ENCODE results near the gene HOXA3. TPM values are rescaled to one million over a fixed set of nuclear protein-coding genes. Genes with fewer than 3 reads are reported as not detected.

The HOXA3 gene
- total RNA-seq, 4 donors from 2014 or later: 6.4 to 22.6 (median 10.3) TPM

DNA sequence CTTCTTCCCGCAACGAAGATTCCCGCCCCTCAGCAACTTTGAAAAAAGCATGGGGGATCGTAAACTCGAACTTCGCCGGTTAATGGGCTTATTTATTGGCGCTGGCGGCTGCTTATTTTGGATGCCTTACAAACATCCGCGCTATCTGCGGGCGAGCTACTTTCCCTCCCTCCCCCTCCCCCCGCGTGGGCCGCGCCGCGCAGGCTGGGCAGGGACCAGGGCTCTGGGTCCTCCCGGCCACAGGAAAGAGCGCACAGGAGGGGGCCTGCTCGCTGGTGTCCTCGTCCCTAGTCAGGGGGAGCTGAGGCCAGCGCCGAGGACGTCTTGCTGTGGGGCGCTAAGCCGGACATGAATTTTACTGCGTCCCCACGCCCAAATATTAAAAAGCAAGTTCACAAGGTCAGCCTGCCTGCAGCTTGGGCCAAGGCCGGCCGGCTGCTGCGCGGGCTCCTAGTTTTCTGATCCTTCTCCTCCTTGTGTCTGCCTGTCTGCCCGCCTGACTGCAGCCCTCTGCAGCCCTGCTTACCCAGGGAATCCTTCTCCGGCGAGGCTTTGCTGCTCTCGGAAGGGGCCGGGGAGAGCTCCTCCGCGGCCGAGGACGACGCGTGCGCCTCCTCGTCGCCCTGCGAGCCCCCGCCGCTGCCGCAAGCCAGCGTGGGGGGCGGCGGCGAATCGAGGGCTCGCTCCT is 20.6 kb upstream of the HOXA3 start:
- H3K36me3 ChIP-seq: no peaks in the 10 kb centered on the region
- ATAC-seq: no peak
- 0 to 5% methylated on average over 1 to 8 of the region's 58 CpGs for WGBS, 2 donors (ENCODE audit: low coverage in 1 of 2)
- peaks cover 100% of the 10 kb centered on the region for H3K27me3 ChIP-seq
- H3K4me1 ChIP-seq: peaks cover 0 to 37% (median 24%) of the 10 kb centered on the region in 3 donors
- peak overlapping the region; percentile 1 to 52 for H3K4me3 ChIP-seq
- H3K9me3 ChIP-seq: no peaks in the 10 kb centered on the region
- no peak for TF ChIP-seq POLR2A (IDR thresholded peaks at IDR 0.05)
- TF ChIP-seq POLR2AphosphoS5 (IDR thresholded peaks at IDR 0.05): no peak
- TF ChIP-seq EP300 (IDR thresholded peaks at IDR 0.05): no peak
- TF ChIP-seq, protein P1, sequence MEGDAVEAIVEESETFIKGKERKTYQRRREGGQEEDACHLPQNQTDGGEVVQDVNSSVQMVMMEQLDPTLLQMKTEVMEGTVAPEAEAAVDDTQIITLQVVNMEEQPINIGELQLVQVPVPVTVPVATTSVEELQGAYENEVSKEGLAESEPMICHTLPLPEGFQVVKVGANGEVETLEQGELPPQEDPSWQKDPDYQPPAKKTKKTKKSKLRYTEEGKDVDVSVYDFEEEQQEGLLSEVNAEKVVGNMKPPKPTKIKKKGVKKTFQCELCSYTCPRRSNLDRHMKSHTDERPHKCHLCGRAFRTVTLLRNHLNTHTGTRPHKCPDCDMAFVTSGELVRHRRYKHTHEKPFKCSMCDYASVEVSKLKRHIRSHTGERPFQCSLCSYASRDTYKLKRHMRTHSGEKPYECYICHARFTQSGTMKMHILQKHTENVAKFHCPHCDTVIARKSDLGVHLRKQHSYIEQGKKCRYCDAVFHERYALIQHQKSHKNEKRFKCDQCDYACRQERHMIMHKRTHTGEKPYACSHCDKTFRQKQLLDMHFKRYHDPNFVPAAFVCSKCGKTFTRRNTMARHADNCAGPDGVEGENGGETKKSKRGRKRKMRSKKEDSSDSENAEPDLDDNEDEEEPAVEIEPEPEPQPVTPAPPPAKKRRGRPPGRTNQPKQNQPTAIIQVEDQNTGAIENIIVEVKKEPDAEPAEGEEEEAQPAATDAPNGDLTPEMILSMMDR (IDR thresholded peaks at IDR 0.05): no peak
- no peak overlapping the region for H3K27ac ChIP-seq

- no peak for TF ChIP-seq POLR2AphosphoS5 (IDR thresholded peaks at IDR 0.05)
- TF ChIP-seq, protein P1 (IDR thresholded peaks at IDR 0.05): no peak
- TF ChIP-seq POLR2A (IDR thresholded peaks at IDR 0.05): no peak
- TF ChIP-seq EP300 (IDR thresholded peaks at IDR 0.05): no peak
- no peaks in the 10 kb centered on the region for H3K36me3 ChIP-seq
- H3K4me1 ChIP-seq: peaks cover 0 to 37% (median 24%) of the 10 kb centered on the region in 3 donors
- H3K4me3 ChIP-seq: peak overlapping the region in 1 of 2 donors; percentile 52
- 18% methylated on average over 2 of the region's 10 CpGs; no CpG with 5 or more reads in 1 of the 2 donors for WGBS, 2 donors (ENCODE audit: low coverage in 1 of 2)
- H3K27me3 ChIP-seq: peaks cover 100% of the 10 kb centered on the region
- no peaks in the 10 kb centered on the region for H3K9me3 ChIP-seq
- ATAC-seq: no peak
- H3K27ac ChIP-seq: no peak overlapping the region
These were observed 20.0 kb upstream of the HOXA3 start for GRCh38 chr7:27172315-27172774.

- no peaks in the 10 kb centered on the region for H3K36me3 ChIP-seq
- no peaks in the 10 kb centered on the region for H3K9me3 ChIP-seq
- no peak overlapping the region for H3K27ac ChIP-seq
- H3K4me1 ChIP-seq: peaks cover 0 to 39% (median 24%) of the 10 kb centered on the region in 3 donors
- ATAC-seq: no peak
- H3K4me3 ChIP-seq: no peak overlapping the region
- 7 to 9% methylated on average over 17 to 21 of the region's 30 CpGs for WGBS, 2 donors (ENCODE audit: low coverage in 1 of 2)
- H3K27me3 ChIP-seq: peaks cover 100% of the 10 kb centered on the region
- TF ChIP-seq EP300 (IDR thresholded peaks at IDR 0.05): no peak
- no peak for TF ChIP-seq POLR2A (IDR thresholded peaks at IDR 0.05)
- TF ChIP-seq, protein P1 (IDR thresholded peaks at IDR 0.05): no peak
- no peak for TF ChIP-seq POLR2AphosphoS5 (IDR thresholded peaks at IDR 0.05)
These were observed 19.4 kb upstream of the HOXA3 start for GRCh38 chr7:27171637-27172314.

DNA sequence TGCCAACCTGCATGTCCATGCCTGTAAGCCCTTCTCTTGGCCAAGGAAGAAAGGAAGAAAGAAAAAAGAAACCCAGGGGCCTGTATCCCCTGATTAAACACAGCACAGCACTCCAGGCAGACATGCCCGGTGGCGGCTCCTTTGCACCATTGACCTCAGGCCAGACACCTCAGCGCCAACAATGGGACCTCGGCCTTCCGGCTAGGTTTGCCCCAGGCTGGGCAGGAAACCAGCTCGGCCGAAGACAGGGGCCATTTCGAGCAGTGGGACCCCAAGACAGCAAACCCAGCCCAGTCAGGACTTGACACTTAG is 18.9 kb upstream of the HOXA3 start:
- Histone ChIP-seq H3K27me3 (peaks cover 100% of the 10 kb centered on the region), H3K27ac (no peak overlapping the region), H3K4me1 (peaks cover 0 to 44% (median 27%) of the 10 kb centered on the region in 3 donors), H3K9me3 (peaks cover 0 to under 1% (median 0%) of the 10 kb centered on the region in 3 donors), H3K4me3 (no peak overlapping the region), H3K36me3 (no peaks in the 10 kb centered on the region)
- no peak for ATAC-seq
- 0 to 17% methylated on average over 3 to 6 of the region's 8 CpGs for WGBS, 2 donors (ENCODE audit: low coverage in 1 of 2)
- TF ChIP-seq, protein P1 (IDR thresholded peaks at IDR 0.05): no peak
- TF ChIP-seq EP300 (IDR thresholded peaks at IDR 0.05): no peak
- no peak for TF ChIP-seq POLR2A (IDR thresholded peaks at IDR 0.05)
- no peak for TF ChIP-seq POLR2AphosphoS5 (IDR thresholded peaks at IDR 0.05)

Data from gastroesophageal sphincter (tissue), 4 donors.